ENCODE data around the gene EPB41L5.
"Not testable (repeated sequence)": the region's sequence is repeated elsewhere in the genome, so short reads cannot be mapped to it uniquely, and the experiment has no call there.

EPB41L5 gene

GRCh38 chr2:120103723-120104467, 91.0 kb downstream of the EPB41L5 start:
- no peak for DNase-seq

DNA sequence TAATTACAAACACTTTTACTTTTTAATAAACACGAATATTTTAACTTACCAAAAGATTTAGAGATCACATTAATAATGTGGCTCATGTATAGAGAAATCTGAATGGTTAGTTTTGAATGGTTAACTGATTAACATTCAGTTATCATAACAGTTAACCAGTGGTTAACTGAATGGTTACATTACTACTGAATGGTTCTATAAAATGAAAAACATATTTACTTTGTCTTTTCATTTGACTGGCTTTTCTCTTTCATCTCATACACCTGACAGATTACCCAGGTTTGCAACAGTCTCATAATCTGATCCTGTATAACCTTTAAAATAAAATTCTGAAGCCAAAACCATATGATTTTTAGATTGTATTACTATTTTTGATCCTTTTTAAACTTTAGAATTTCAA, 91.9 kb downstream of the EPB41L5 start:
- DNase-seq: no peak

- DNase-seq: no peak
Measured at GRCh38 chr2:120105360-120105759, 92.5 kb downstream of the EPB41L5 start.

DNA sequence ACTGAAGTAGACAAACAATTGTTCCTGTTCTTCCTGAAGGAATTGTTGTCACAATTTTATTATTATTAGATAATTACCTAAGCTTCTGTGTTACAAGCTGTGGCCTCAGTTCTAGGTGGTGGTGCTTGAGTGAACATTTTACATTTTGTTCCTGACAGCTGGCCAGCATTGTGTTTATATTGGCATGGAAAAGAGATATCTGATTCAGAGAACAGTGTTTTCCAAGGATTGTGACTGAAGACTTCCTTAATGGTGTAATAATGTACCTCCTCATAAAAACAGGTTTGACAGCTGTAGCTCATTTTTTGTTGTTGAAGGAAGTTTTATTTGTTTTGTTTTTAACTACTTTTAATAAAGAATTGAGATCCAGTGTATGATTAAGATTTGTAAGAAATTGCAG, 95.2 kb downstream of the EPB41L5 start:
- DNase-seq: peak; percentile 35

GRCh38 chr2:120108749-120109148, 95.9 kb downstream of the EPB41L5 start:
- DNase-seq: no peak

GRCh38 chr2:120109186-120110061, 96.5 kb downstream of the EPB41L5 start:
- DNase-seq: peak; percentile 22

DNA sequence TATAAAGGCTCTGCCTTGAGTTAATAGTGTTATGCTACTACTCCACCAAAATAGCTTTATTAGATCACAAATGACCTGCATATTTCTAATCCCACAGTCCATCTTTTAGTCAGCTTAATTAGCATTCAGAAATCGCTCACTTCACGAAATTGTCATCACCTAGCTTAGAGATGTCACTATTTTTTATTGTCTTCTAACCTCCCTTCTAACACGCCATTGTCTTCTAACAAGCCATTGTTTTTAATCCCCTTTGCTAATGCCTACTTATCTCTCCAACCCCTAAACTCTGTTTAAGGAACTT, 97.1 kb downstream of the EPB41L5 start:
- no peak for DNase-seq

GRCh38 chr2:120110507-120110906, 97.6 kb downstream of the EPB41L5 start:
- no peak for DNase-seq

DNA sequence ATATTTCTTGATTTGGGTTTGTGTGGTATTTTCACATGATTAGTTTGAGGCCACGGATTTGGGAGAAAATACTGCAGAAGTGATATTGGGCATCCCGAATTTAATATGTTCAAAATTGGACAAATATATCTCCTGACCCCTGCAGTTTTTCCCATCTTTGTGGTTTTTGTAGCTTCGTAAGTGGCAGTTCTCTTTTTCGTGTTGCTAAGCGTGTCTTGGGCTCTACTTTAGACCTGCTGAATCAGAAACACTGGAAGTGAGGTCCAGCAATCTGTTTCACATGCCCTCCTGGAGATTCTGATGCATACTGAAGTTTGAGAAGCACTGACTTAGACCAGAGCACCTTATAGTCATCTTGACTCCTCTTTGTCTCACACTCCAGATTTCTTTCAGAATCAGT, 98.3 kb downstream of the EPB41L5 start:
- DNase-seq: no peak

- DNase-seq: no peak
Measured at GRCh38 chr2:120118018-120118417, 105.1 kb downstream of the EPB41L5 start.

- DNase-seq: no peak
Measured at GRCh38 chr2:120118471-120118870, 105.6 kb downstream of the EPB41L5 start.

DNA sequence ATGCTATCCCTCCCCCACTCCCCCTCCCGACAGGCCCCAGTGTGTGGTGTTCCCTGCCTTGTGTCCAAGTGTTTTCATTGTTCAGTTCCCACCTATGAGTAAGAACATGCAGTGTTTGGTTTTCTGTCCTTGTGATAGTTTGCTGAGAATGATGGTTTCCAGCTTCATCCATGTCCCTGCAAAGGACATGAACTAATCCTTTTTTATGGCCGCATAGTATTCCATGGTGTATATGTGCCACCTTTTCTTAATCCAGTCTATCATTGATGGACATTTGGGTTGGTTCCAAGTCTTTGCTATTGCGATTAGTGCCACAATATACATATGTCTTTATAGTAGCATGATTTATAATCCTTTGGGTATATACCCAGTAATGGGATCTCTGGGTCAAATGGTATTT, 108.5 kb downstream of the EPB41L5 start:
- not testable (repeated sequence) for DNase-seq

- DNase-seq: no peak
Measured at GRCh38 chr2:120123090-120123489, 110.2 kb downstream of the EPB41L5 start.

DNA sequence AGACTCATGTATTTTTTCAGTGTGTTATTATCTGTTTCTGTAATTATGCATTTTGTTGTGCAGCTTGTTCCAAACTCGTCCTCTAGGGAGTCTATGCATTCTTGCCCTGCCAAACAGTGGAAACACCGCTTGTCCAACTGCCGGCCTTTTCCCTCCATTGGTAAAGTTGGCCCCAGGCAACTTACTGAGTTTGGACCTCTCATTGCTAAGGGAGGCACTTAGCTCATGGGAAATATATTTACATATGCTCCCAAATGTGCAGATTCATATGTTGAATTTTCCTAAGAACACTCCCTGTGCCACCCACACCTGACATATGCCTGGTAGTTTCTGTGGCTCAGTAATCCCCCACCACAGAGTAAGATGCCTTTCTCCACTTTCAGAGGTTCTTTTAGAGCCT, 112.3 kb downstream of the EPB41L5 start:
- no peak for DNase-seq

GRCh38 chr2:120128216-120128615, 115.3 kb downstream of the EPB41L5 start:
- DNase-seq: no peak

GRCh38 chr2:120132190-120132589, 119.3 kb downstream of the EPB41L5 start:
- no peak for DNase-seq

DNA sequence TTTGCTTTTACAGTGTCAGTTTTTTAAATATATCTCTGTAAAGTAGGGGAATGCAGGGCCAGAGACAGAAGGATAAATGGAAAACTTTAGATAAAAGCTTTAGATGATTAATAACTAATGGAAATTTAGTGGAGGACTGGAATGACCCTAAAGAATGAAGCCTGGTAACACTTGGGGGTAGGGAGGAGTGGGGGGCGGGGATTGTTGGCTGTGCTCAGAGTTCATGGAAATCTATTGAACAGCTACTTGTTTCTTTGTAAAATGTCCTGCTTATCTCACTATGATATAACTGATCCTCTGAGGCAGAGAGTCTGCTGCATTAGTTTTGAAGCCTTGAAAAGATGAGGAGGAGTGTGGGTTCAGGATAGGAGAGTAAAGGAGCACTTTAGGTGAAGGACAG, 119.8 kb downstream of the EPB41L5 start:
- DNase-seq: no peak

- no peak for DNase-seq
Measured at GRCh38 chr2:120133572-120134244, 120.8 kb downstream of the EPB41L5 start.

DNA sequence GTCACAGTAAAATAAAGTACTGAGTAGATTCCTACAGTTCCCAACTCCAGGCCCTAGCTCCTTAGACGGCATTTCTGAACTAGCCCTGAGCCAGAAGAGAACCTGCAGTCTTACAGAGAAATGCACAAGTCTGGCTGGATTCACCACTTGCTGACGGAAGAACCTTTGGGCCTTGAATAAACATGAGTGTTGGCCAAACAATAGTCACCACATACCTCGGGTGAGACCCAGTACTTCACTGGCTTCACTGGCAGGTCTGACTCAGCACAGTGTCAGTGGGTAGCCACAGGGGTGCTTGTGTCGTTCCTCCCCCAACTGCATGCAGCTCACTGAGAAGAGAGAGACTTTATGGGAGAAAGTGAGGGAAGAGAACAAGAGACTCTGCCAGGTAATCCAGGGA, 121.4 kb downstream of the EPB41L5 start:
- DNase-seq: no peak

- DNase-seq: not testable (repeated sequence)
Measured at GRCh38 chr2:120135013-120135412, 122.1 kb downstream of the EPB41L5 start.

DNA sequence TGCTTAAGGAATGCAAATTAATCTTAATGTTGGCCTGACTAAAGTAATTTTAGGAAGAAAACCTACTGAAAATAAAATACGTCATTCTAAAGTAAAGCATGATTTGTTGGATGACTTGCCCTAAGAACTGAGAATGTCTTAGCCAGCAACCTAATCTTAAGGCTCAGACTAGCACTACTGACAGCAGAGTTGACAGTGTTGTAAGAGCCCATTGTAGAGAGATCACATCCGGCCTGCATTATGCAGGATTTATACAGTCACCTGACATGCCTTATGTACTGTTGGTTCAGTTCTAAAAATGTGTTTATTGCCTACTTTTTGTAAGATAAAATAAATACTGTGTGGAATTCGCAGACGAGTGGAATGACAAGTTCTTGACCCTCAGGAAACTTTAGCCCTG, 128.0 kb downstream of the EPB41L5 start:
- no peak for DNase-seq

DNA sequence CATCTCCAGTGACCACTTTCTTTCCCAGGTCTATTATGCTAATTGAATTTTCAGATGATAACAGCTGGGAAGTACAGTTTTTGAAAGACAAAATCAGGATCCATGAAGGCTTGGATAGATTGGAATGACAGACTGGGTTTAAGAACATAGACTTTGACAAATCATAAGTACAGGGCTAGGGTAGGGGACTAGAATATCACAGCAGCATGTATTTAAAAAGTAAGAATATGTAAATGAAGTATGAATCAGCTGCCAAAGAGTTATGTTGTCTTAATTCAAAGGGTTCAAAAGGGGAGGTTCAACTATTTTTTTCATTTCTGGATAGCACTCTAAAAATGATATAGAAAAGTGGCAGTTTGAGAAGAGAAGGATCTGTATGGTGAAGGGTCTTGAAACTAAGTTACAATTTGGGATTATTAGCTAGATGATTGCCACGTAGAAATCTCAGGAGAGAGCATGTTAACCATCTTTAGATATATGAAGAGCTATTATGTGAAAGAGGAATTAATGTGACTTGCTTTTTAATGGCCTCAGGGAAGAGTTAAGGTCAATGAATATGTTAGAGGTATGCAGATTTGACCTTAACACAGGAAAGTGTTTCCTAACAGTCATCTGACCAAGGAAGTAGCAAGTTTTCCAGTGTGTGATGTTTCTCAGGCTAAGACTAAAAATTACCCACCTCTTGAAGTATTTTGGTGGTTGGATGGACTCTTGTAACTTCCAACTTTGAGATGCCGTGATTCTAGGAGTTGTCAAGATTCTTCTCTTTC, 128.6 kb downstream of the EPB41L5 start:
- DNase-seq: no peak

All from NCI-H345 (cell line).